NT2/D1 (cell line): ENCODE results near the gene DAPK1.

ENCODE experiments used
- SUZ12 ChIP-seq: IDR thresholded peaks from 2 replicates; pipeline ENCODE4 v1.6.1; 2011; ENCODE audit not compliant: insufficient read length, insufficient read depth; ENCODE audit errors: extremely low read depth
- YY1 ChIP-seq: IDR thresholded peaks from 2 replicates; pipeline ENCODE4 v1.6.1; 2011; ENCODE audit not compliant: insufficient read length, insufficient read depth

DNA sequence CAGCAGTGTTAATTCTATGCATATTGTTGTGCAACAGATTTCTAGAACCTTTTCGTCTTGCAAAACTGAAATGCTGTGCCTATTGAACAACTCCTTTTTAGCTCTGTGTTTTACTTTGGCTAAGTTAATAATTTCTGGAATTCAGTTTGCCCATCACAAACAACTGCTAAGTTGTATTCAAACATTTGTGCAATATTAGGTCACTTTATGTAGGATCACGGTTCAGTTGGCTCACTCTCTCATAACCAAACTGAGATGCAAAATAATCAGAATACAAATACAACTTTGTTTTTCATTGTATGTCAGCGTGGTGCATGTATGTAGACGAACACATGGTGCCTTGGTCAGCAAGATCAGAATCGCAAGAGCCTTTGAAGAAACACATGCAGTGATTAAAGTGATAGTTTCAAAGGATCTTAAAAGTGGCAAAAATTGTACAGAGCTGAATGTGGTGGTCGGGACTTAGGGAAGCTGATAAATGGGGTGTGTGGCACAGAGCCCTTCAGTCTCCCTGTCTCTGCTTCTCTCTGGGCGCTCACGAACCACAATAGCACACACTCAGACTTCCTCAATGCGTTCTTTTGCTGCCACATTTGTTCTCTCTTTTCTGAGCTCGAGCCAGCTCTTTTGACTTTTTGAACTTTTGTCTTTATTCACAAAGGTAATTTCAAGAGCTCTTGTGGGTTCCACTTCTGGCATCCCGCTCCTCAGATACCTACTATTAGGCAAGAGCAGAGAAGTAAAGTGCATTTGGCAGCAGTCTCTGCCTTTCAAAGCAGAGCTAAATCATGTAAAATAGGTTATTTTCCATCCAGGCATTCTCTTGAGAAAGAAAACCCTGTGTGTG lies 115.8 kb downstream of the DAPK1 start:
- TF ChIP-seq SUZ12 = no peak
- TF ChIP-seq YY1 = no peak
